ENCODE measurements around the gene KRTAP2-4. TPM values are rescaled to one million over a fixed set of nuclear protein-coding genes. Genes with fewer than 3 reads are reported as not detected.

Gene KRTAP2-4
- total RNA-seq, 2 experiments from 2014 or later = not detected

DNA sequence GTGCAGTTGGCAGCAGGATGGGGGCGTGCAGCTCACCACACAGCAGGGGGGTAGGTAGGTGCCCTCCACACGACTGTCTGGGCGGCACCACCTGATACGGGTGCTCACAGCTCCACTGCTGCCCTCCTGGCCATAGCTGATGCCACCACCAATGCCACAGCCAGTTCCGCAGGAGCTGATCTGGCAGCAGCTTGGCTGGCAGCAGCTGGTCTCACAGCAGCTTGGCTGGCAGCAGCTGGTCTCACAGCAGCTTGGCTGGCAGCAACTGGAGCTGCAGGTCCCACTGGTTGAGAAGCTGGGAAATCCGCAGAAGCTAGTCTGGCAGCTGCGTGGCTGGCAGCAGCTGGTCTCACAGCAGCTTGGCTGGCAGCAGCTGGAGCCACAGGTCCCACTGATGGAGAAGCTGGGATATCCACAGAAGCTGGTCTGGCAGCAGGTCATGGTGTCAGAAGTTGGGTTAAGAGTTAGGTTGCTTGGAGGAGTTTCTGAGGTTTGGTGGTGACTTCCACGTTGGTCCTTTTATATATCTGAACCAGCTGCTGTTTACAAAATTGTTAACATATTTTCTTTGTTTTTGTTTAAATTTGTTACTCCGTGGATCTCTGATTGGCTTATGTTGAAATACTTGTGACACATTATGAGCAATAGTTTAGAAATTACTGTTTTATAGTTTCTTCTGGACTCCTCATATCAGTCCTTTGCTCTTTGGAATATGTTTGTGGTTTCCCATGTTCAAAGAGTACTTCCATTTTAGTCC lies 38.8 kb downstream of the KRTAP2-4 start, which contains the start of gene KRTAP1-5:
KRTAP1-5 (minus strand) TSS at position 494 of the 757 bp plus-strand sequence; CDS start at position 441, 53 bp downstream.
- H3K9me3 Mint-ChIP-seq = no peaks in the 10 kb centered on the region
- no peaks in the 10 kb centered on the region for H3K36me3 Mint-ChIP-seq
- DNase-seq = no peak
- no peak within 1 kb of the TSS for H3K27ac Mint-ChIP-seq
- H3K4me1 Mint-ChIP-seq = no peaks in the 10 kb centered on the region
- H3K4me3 Mint-ChIP-seq = no peak within 1 kb of the TSS
- H3K27me3 Mint-ChIP-seq = peaks cover 5% of the 10 kb centered on the region

GRCh38 chr17:41024697-41025096 lies 41.0 kb downstream of the KRTAP2-4 start:
- Mint-ChIP-seq H3K36me3 (no peaks in the 10 kb centered on the region), H3K4me3 (no peak overlapping the region), H3K27me3 (no peaks in the 10 kb centered on the region), H3K9me3 (no peaks in the 10 kb centered on the region), H3K4me1 (no peaks in the 10 kb centered on the region), H3K27ac (no peak overlapping the region)
- no peak for DNase-seq

DNA sequence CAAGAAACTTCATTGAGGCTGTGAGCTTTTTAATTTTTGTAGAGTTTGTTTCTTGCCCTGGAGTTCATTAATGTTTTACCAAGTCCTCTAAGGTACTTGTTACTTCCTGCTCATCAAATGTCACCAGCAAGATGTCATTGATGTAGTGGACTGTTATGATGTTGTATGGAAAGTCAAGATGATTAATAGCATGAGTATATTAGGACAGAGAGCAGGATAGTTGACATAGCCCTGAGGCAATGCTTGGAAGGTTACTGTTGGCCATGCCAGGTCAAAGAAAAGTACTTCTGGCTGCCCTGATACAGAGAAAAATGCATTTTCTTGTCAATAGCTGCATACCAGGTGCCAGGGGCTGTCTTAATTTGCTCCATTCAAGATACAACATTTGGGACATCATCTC lies 45.3 kb downstream of the KRTAP2-4 start:
- H3K27me3 Mint-ChIP-seq = peaks cover 5% of the 10 kb centered on the region
- no peak overlapping the region for H3K4me3 Mint-ChIP-seq
- no peak overlapping the region for H3K27ac Mint-ChIP-seq
- no peaks in the 10 kb centered on the region for H3K36me3 Mint-ChIP-seq
- no peak for DNase-seq
- no peaks in the 10 kb centered on the region for H3K9me3 Mint-ChIP-seq
- H3K4me1 Mint-ChIP-seq = no peaks in the 10 kb centered on the region

GRCh38 chr17:41019415-41019814 lies 46.3 kb downstream of the KRTAP2-4 start:
- no peaks in the 10 kb centered on the region for H3K36me3 Mint-ChIP-seq
- H3K9me3 Mint-ChIP-seq = no peaks in the 10 kb centered on the region
- H3K27me3 Mint-ChIP-seq = peaks cover 5% of the 10 kb centered on the region
- no peak overlapping the region for H3K27ac Mint-ChIP-seq
- no peaks in the 10 kb centered on the region for H3K4me1 Mint-ChIP-seq
- H3K4me3 Mint-ChIP-seq = no peak overlapping the region
- DNase-seq = no peak

DNA sequence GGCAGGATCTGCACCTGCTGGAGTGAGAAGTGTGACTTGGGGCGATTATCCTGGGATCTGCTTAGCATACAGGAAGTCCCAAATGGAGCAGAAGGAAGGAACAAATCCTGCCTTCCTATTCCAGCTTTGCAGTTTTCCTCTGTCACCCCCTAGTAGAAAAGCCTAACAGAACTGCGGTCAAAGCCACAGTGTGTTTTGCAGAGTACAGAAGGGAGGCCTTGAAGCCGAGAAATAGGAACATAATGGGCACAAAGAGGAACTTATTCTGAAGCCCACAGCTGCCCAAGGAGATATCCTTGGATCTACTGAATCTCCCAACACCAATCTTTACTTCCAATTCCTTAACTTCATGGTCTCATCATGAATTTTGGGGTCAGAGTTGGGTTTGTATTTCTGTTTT lies 47.1 kb downstream of the KRTAP2-4 start:
- Mint-ChIP-seq H3K9me3 (no peaks in the 10 kb centered on the region), H3K27ac (no peak overlapping the region), H3K4me1 (no peaks in the 10 kb centered on the region), H3K27me3 (peaks cover 5% of the 10 kb centered on the region), H3K36me3 (no peaks in the 10 kb centered on the region), H3K4me3 (no peak overlapping the region)
- no peak for DNase-seq

DNA sequence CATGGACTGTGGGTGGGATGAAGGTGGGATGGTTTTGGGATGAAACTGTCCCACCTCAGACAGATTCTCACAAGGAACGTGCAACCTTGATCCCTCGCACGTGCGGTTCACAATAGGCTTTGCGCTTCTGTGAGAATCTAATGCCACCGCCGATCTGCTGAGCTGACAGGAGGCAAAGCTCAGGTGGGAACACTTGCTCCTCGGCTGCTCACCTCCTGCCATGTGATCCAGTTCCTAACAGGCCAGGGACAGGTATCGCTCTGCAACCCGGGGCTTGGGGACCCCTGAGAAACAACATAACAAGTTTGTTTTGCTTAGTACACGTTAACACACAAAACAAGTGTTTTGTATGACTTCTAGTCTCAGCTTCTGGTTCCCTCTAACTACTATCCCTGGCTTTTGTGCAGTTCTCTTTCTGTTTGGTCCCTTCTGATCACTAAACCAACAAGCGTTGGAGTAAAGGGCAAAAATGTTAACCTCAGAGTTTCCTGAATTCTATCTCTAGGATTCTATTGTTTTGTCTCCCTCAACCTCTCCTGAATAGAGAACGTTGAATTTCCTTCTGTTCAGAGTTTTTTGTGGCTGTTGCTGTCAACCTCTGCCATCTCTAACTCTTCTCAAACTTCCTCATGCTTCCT lies 49.0 kb downstream of the KRTAP2-4 start:
- Mint-ChIP-seq H3K27ac (no peak overlapping the region), H3K27me3 (peaks cover 5% of the 10 kb centered on the region), H3K4me1 (no peaks in the 10 kb centered on the region), H3K4me3 (no peak overlapping the region), H3K36me3 (no peaks in the 10 kb centered on the region), H3K9me3 (no peaks in the 10 kb centered on the region)
- no peak for DNase-seq

GRCh38 chr17:41015454-41015853 lies 50.2 kb downstream of the KRTAP2-4 start:
- H3K27ac Mint-ChIP-seq = no peak overlapping the region
- no peaks in the 10 kb centered on the region for H3K9me3 Mint-ChIP-seq
- H3K4me1 Mint-ChIP-seq = no peaks in the 10 kb centered on the region
- peaks cover 5% of the 10 kb centered on the region for H3K27me3 Mint-ChIP-seq
- no peak for DNase-seq
- H3K36me3 Mint-ChIP-seq = no peaks in the 10 kb centered on the region
- no peak overlapping the region for H3K4me3 Mint-ChIP-seq

Other genes starting within 250 kb of the KRTAP2-4 start
- gene KRT10, start 243.3 kb downstream of the KRTAP2-4 start, total RNA-seq = 10 to 100 TPM; 41.9 to 48.6 TPM
- gene KRT12, start 198.7 kb downstream of the KRTAP2-4 start, total RNA-seq = not detected
- not detected for gene KRT20, start 180.6 kb downstream of the KRTAP2-4 start, total RNA-seq
- gene KRT23, start 128.2 kb downstream of the KRTAP2-4 start, total RNA-seq = not detected
- not detected for gene KRT39, start 98.9 kb downstream of the KRTAP2-4 start, total RNA-seq
- not detected for gene KRT40, start 81.6 kb downstream of the KRTAP2-4 start, total RNA-seq
- not detected for gene KRTAP3-3, start 71.7 kb downstream of the KRTAP2-4 start, total RNA-seq
- not detected for gene KRTAP3-2, start 66.0 kb downstream of the KRTAP2-4 start, total RNA-seq
- not detected for gene KRTAP3-1, start 56.8 kb downstream of the KRTAP2-4 start, total RNA-seq
- not detected for gene KRTAP1-5, start 38.7 kb downstream of the KRTAP2-4 start, total RNA-seq
- gene KRTAP1-4, start 35.7 kb downstream of the KRTAP2-4 start, total RNA-seq = not detected
- not detected for gene KRTAP1-3, start 31.0 kb downstream of the KRTAP2-4 start, total RNA-seq
- gene KRTAP1-1, start 24.4 kb downstream of the KRTAP2-4 start, total RNA-seq = not detected
- gene KRTAP2-1, start 18.6 kb downstream of the KRTAP2-4 start, total RNA-seq = not detected
- not detected for gene KRTAP2-2, start 10.6 kb downstream of the KRTAP2-4 start, total RNA-seq
- gene KRTAP2-3, start 5.8 kb downstream of the KRTAP2-4 start, total RNA-seq = not detected
- not detected for gene KRTAP4-7, start 18.3 kb upstream of the KRTAP2-4 start, total RNA-seq
- gene KRTAP4-8, start 32.3 kb upstream of the KRTAP2-4 start, total RNA-seq = not detected
- gene KRTAP4-16, start 36.3 kb upstream of the KRTAP2-4 start, total RNA-seq = not detected
- not detected for gene KRTAP4-9, start 39.5 kb upstream of the KRTAP2-4 start, total RNA-seq
- gene KRTAP4-11, start 52.5 kb upstream of the KRTAP2-4 start, total RNA-seq = not detected
- gene KRTAP4-12, start 58.3 kb upstream of the KRTAP2-4 start, total RNA-seq = not detected
- not detected for gene KRTAP4-6, start 74.7 kb upstream of the KRTAP2-4 start, total RNA-seq
- gene KRTAP4-5, start 83.9 kb upstream of the KRTAP2-4 start, total RNA-seq = not detected
- gene KRTAP4-4, start 94.9 kb upstream of the KRTAP2-4 start, total RNA-seq = not detected
- not detected for gene KRTAP4-3, start 102.3 kb upstream of the KRTAP2-4 start, total RNA-seq
- not detected for gene KRTAP4-2, start 112.3 kb upstream of the KRTAP2-4 start, total RNA-seq
- not detected for gene KRTAP4-1, start 119.0 kb upstream of the KRTAP2-4 start, total RNA-seq
- not detected for gene KRTAP9-1, start 124.0 kb upstream of the KRTAP2-4 start, total RNA-seq
- not detected for gene KRTAP9-2, start 160.8 kb upstream of the KRTAP2-4 start, total RNA-seq
- gene KRTAP9-3, start 166.6 kb upstream of the KRTAP2-4 start, total RNA-seq = not detected
- not detected for gene KRTAP9-8, start 172.1 kb upstream of the KRTAP2-4 start, total RNA-seq
- not detected for gene KRTAP9-4, start 183.8 kb upstream of the KRTAP2-4 start, total RNA-seq
- gene KRTAP9-9, start 189.5 kb upstream of the KRTAP2-4 start, total RNA-seq = not detected
- gene KRTAP9-6, start 199.5 kb upstream of the KRTAP2-4 start, total RNA-seq = not detected
- gene KRTAP9-7, start 209.8 kb upstream of the KRTAP2-4 start, total RNA-seq = not detected
- not detected for gene KRTAP29-1, start 237.0 kb upstream of the KRTAP2-4 start, total RNA-seq
- gene KRTAP16-1, start 243.4 kb upstream of the KRTAP2-4 start, total RNA-seq = not detected
- not detected for gene KRTAP17-1, start 249.8 kb upstream of the KRTAP2-4 start, total RNA-seq

All from activated naive CD8-positive, alpha-beta T cell treated with anti-CD3 and anti-CD28 coated beads for 36 hours (primary cell).